Subcutaneous adipose tissue (tissue), 4 donors: Measurements from ENCODE around the gene CC2D2B. TPM values are rescaled to one million over a fixed set of nuclear protein-coding genes. Genes with fewer than 3 reads are reported as not detected.

Experiments used
- CTCF ChIP-seq: fragments of 450-650 bp; IDR thresholded peaks from one replicate; pipeline ENCODE4 v1.5.1; 2016; ENCODE audit warnings: low read depth, mild to moderate bottlenecking, control low read depth, antibody characterized with exemption, moderate library complexity
- total RNA-seq, 4 donors: library from RNA; depleted of rRNA; stranded (reverse); fragments of >200 nt; gene quantifications; one replicate each; pipeline ENCODE4 v1.1.0, GENCODE V29; 2016

CC2D2B gene
- total RNA-seq, result 1 to 10 TPM; 1.1 to 4.4 (median 2.2) TPM

DNA sequence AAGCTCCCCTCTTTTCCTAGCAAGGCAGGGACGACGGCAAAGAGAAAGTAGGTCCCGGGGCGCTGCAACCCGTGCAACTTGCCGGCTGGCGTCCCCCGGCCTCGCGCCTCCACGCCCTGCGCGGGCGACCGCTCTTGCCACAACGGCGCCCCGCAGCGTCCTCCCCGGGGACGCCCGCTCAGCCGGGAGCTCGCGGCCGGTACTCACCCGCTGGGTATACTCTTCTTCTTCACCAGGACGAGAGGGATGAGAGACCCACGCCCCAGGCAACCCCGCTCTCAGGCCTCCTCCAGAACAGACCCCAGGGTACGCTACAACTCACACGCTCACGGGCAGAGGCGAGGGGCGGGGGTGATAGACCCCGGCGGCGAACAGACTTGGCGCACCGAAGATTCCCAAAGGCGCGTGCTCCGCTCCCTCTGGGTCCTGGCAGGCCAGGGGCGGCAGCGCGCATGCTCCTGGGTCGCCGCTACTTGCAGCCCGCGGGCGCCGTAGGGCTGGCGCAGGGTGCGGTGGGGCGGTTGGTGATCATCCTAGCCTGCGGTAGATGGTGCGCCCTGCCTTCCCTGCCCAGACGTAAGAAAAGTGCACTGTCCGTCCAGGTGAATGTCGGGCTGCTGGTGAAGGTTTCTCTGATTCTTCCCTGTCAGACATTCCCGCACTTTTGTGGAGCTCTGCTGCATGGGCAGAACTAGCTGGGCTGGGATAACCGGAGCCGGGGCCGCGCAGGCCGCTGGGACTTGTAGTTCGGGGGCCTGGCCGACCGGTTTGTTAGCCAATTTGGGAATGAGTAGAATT, at the start of gene CC2D2B:
CC2D2B (plus strand) TSS at position 520 of the 798 bp plus-strand sequence. CDS start 3,349 bp downstream, outside the sequence.
- TF ChIP-seq CTCF, result no peak

DNA sequence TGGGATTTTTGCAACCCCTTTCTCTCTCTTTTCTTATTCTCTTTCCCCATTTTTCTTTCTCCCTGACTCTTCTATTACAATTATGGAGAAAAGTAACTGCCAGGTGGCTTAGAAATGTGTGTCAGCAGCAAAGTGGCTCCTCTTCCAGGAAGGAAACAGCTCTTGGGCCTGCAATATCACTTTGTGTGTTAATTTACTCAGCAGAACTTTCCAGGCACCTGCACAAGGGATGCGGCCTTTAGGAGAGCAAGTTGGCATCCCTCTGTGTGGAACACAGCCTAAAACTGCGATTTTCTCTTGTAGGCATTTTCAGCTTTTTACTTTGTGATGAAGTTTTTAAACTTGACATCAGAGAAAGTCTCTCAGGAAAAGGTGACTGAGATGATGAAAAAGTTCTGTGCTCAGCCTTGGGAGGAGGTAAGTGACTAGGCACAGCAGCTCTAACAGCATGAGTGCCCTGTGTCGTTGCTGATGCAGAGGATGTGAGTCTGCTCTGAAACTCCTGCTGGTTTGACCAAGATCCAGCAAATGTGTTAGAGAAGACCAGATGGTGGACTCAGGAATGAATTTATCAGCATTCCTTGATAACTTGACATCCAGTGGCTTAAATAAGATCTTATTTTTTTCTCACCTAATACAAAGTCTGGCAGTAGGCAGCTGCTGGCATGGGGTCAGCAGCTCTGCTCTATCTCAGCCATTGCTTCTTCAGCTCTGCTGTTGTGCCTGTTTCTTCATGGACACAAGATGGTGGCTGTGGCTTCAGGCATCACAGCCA, 47.4 kb upstream of the CC2D2B start:
- TF ChIP-seq CTCF, result no peak

DNA sequence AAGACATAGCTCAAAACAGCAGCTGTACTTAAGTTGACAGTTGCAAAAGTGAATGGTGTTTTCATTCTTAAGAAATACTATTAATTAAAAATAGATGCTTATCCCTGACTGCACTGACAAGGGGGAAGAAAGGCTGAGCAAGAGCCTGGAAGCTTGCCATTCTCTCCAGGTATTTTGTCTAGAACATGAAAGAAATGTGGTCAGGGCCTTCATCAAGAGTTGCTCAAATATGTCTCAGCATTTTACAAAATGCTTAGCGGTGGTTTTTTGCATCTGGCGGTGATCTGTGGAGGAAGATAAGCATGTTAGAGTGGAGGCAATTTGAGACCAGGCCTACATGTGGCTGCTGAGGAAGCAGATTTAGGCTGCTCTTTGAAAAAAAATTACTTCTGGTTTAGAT, 46.4 kb upstream of the CC2D2B start:
- no peak for TF ChIP-seq CTCF

- TF ChIP-seq CTCF, result no peak
Measured at GRCh38 chr10:95864906-95865813, 42.6 kb upstream of the CC2D2B start.

- TF ChIP-seq CTCF, result no peak
Measured at GRCh38 chr10:95865814-95866466, 41.8 kb upstream of the CC2D2B start.

DNA sequence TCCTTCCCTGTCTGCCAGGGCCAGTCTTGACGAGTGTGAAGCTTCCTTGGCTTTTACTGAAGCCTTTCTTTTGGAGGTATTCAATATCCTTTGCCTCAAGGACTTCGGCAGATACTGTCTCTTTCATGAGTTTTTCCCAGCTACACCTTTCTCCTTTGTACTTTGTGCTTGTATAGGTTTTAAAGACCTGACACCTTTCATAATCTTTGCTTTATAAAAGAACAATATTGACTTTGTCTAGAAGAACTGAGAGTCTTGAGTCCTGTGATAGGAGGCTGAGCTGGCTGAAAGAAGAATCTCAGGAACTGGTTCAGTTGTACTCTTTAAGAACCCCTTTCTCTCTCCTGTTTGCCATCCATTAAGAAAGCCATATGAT, 41.3 kb upstream of the CC2D2B start:
- no peak for TF ChIP-seq CTCF
